Neural cell (in vitro differentiated cells): ENCODE results near the gene EXOC6B.

ENCODE experiments used
- EP300 ChIP-seq: fragments of 450-650 bp; conservative IDR thresholded peaks from 2 replicates; pipeline ENCODE4 v1.6.1; 2014; ENCODE audit warnings: antibody characterized with exemption, mild to moderate bottlenecking, moderate library complexity; ENCODE audit not compliant: poor library complexity, severe bottlenecking
- EZH2 ChIP-seq: fragments of 200-600, 300-800 bp; shearing (Covaris generic), sonication (generic); IDR thresholded peaks from 2 replicates; pipeline ENCODE4 v1.6.1; 2014; ENCODE audit warnings: antibody characterized with exemption, low read length, borderline replicate concordance, mild to moderate bottlenecking; ENCODE audit not compliant: insufficient read depth, poor library complexity, severe bottlenecking
- POLR2AphosphoS5 ChIP-seq: IDR thresholded peaks from 2 replicates; pipeline ENCODE4 v1.6.1; 2012
- RAD21 ChIP-seq: fragments of 450-650 bp; conservative IDR thresholded peaks from 2 replicates; pipeline ENCODE4 v1.6.1; 2014; ENCODE audit warnings: antibody characterized with exemption, mild to moderate bottlenecking, moderate library complexity
- SMC3 ChIP-seq: fragments of 450-650 bp; conservative IDR thresholded peaks from 2 replicates; pipeline ENCODE4 v1.6.1; 2014; ENCODE audit warnings: antibody characterized with exemption, mild to moderate bottlenecking, moderate library complexity; ENCODE audit not compliant: poor library complexity
- TAF1 ChIP-seq: IDR thresholded peaks from 2 replicates; pipeline ENCODE4 v1.6.1; 2012; ENCODE audit warnings: low read depth
- TF ChIP-seq, protein P1 (sequence below): fragments of 450-650 bp; IDR thresholded peaks from 2 replicates; pipeline ENCODE4 v1.5.1; 2014; ENCODE audit warnings: antibody characterized with exemption, mild to moderate bottlenecking, moderate library complexity; ENCODE audit not compliant: poor library complexity, severe bottlenecking
- TF ChIP-seq, protein P2 (sequence below): IDR thresholded peaks from 2 replicates; pipeline ENCODE4 v1.6.1; 2012; ENCODE audit warnings: borderline replicate concordance

GRCh38 chr2:72734432-72734831 lies 91.4 kb downstream of the EXOC6B start:
- TF ChIP-seq, protein P1, sequence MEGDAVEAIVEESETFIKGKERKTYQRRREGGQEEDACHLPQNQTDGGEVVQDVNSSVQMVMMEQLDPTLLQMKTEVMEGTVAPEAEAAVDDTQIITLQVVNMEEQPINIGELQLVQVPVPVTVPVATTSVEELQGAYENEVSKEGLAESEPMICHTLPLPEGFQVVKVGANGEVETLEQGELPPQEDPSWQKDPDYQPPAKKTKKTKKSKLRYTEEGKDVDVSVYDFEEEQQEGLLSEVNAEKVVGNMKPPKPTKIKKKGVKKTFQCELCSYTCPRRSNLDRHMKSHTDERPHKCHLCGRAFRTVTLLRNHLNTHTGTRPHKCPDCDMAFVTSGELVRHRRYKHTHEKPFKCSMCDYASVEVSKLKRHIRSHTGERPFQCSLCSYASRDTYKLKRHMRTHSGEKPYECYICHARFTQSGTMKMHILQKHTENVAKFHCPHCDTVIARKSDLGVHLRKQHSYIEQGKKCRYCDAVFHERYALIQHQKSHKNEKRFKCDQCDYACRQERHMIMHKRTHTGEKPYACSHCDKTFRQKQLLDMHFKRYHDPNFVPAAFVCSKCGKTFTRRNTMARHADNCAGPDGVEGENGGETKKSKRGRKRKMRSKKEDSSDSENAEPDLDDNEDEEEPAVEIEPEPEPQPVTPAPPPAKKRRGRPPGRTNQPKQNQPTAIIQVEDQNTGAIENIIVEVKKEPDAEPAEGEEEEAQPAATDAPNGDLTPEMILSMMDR = no peak
- TF ChIP-seq POLR2AphosphoS5 (no peak), TAF1 (no peak), EZH2 (no peak), EP300 (no peak), RAD21 (no peak), SMC3 (no peak)
- TF ChIP-seq, protein P2, sequence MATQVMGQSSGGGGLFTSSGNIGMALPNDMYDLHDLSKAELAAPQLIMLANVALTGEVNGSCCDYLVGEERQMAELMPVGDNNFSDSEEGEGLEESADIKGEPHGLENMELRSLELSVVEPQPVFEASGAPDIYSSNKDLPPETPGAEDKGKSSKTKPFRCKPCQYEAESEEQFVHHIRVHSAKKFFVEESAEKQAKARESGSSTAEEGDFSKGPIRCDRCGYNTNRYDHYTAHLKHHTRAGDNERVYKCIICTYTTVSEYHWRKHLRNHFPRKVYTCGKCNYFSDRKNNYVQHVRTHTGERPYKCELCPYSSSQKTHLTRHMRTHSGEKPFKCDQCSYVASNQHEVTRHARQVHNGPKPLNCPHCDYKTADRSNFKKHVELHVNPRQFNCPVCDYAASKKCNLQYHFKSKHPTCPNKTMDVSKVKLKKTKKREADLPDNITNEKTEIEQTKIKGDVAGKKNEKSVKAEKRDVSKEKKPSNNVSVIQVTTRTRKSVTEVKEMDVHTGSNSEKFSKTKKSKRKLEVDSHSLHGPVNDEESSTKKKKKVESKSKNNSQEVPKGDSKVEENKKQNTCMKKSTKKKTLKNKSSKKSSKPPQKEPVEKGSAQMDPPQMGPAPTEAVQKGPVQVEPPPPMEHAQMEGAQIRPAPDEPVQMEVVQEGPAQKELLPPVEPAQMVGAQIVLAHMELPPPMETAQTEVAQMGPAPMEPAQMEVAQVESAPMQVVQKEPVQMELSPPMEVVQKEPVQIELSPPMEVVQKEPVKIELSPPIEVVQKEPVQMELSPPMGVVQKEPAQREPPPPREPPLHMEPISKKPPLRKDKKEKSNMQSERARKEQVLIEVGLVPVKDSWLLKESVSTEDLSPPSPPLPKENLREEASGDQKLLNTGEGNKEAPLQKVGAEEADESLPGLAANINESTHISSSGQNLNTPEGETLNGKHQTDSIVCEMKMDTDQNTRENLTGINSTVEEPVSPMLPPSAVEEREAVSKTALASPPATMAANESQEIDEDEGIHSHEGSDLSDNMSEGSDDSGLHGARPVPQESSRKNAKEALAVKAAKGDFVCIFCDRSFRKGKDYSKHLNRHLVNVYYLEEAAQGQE = no peak
